ENCODE results near the gene ABL1.

GRCh38 chr9:130917168-130917960 lies 82.3 kb downstream of the ABL1 start:
- TF ChIP-seq CTCF (IDR thresholded peaks at IDR 0.05; ENCODE audit: poor library complexity, severe bottlenecking), result no peak
- TF ChIP-seq EZH2 (IDR thresholded peaks at IDR 0.05; ENCODE audit: borderline replicate concordance, insufficient read depth, low read length, poor library complexity, severe bottlenecking), result no peak
- TF ChIP-seq MXI1 (conservative IDR thresholded peaks at IDR 0.05; ENCODE audit: poor library complexity, severe bottlenecking), result no peak
- no peak for TF ChIP-seq EP300 (conservative IDR thresholded peaks at IDR 0.05; ENCODE audit: poor library complexity, severe bottlenecking)
- no peak for TF ChIP-seq REST (IDR thresholded peaks at IDR 0.05; ENCODE audit: borderline replicate concordance)
- no peak for TF ChIP-seq POLR2AphosphoS5 (IDR thresholded peaks at IDR 0.05)

All from neural cell (in vitro differentiated cells).